Measurements from ENCODE around the gene SPSB2. TPM values are rescaled to one million over a fixed set of nuclear protein-coding genes. Genes with fewer than 3 reads are reported as not detected.

SPSB2 gene
- total and polyA plus RNA-seq, 9 of the 15 experiments (the other 6 are each of a cell fraction or from before 2014, with no cell fraction given), result 0.10 to 10.6 (median 1.9) TPM

- no peak for TF ChIP-seq CEBPZ (IDR thresholded peaks at IDR 0.05; ENCODE audit: borderline replicate concordance, low read depth, low read length)
- TF ChIP-seq CAMTA2 (CRISPR knock-in tag; conservative IDR thresholded peaks at IDR 0.05), result no peak
- TF ChIP-seq ETV5 (CRISPR knock-in tag; IDR thresholded peaks at IDR 0.05; ENCODE audit: low read depth), result no peak
- TF ChIP-seq PRPF4 (IDR thresholded peaks at IDR 0.05; ENCODE audit: insufficient read depth, low read depth, low read length, poor library complexity, severe bottlenecking), result no peak
- TF ChIP-seq IRF1 (CRISPR knock-in tag; IDR thresholded peaks at IDR 0.05; ENCODE audit: borderline replicate concordance), result no peak
- no peak; a peak in 1 of 4 replicates for TF ChIP-seq MAZ (CRISPR knock-in tag; conservative IDR thresholded peaks at IDR 0.05 in 1 of 2, IDR thresholded peaks at IDR 0.05 in 1 of 2)
- TF ChIP-seq HMG20B (CRISPR knock-in tag; IDR thresholded peaks at IDR 0.05), result no peak
- TF ChIP-seq EGR1 (conservative IDR thresholded peaks at IDR 0.05), result 0 out of 2 replicates have a peak, but pooled peaks have one; percentile 11
- TF ChIP-seq SLC30A9 (CRISPR knock-in tag; IDR thresholded peaks at IDR 0.05), result no peak
- TF ChIP-seq TFAP4 (CRISPR knock-in tag; IDR thresholded peaks at IDR 0.05; ENCODE audit: borderline replicate concordance), result peak; percentile 61; the same call in 1 of the 2 replicates
- no peak for TF ChIP-seq RCOR1 (IDR thresholded peaks at IDR 0.05; ENCODE audit: borderline replicate concordance in 1 of 2, low read depth in 2 of 2, low read length in 2 of 2)
- TF ChIP-seq ELF1 (tag; IDR thresholded peaks at IDR 0.05), result peak; percentile 47; the same call in 1 of the 2 replicates
- TF ChIP-seq RHOXF2B (CRISPR knock-in tag; conservative IDR thresholded peaks at IDR 0.05), result no peak
- no peak for TF ChIP-seq ARID1B (IDR thresholded peaks at IDR 0.05)
- no peak for TF ChIP-seq FOXK2 (conservative IDR thresholded peaks at IDR 0.05 in 1 of 2, IDR thresholded peaks at IDR 0.05 in 1 of 2; ENCODE audit: low read depth in 2 of 2)
- TF ChIP-seq SETDB1 (IDR thresholded peaks at IDR 0.05; ENCODE audit: low read length), result no peak
- TF ChIP-seq VEZF1 (CRISPR knock-in tag; IDR thresholded peaks at IDR 0.05), result peak; percentile 71
- TF ChIP-seq TGIF2 (CRISPR knock-in tag; IDR thresholded peaks at IDR 0.05), result no peak
- TF ChIP-seq C11orf30 (IDR thresholded peaks at IDR 0.05; ENCODE audit: low read depth), result no peak
- peak; percentile 94 for TF ChIP-seq RFX1 (IDR thresholded peaks at IDR 0.05)
Measured at GRCh38 chr12:6904280-6905276, 31.5 kb upstream of the SPSB2 start, which contains the start of gene LRRC23 (continued).

Data from K562 (cell line).